H1 (cell line): ENCODE data around the gene CCNL2.

Experiments used
- CHD2 ChIP-seq: IDR thresholded peaks from 2 replicates; pipeline ENCODE4 v1.6.1; 2012; ENCODE audit warnings: low read length, improper control_type of control experiment
- EZH2 ChIP-seq: fragments of 200-600 bp; sonication (generic); IDR thresholded peaks from 2 replicates; pipeline ENCODE4 v1.7.1; 2012; ENCODE audit warnings: low read depth, mild to moderate bottlenecking, moderate library complexity, low read length, inconsistent platforms; ENCODE audit not compliant: severe bottlenecking
- HDAC2 ChIP-seq, 2 experiments: fragments of 300-600 bp in 1 of 2; sonication (generic) in 1 of 2; IDR thresholded peaks; 2 replicates each; pipeline ENCODE4 v1.6.1; 2011 to 2012; ENCODE audit warnings: low read depth in 2 of 2, low read length in 2 of 2, mild to moderate bottlenecking in 2 of 2, moderate library complexity in 2 of 2, borderline replicate concordance in 1 of 2, inconsistent platforms in 1 of 2
- JUN ChIP-seq: IDR thresholded peaks from 2 replicates; pipeline ENCODE4 v1.6.1; 2011; ENCODE audit warnings: low read depth, mild to moderate bottlenecking, improper control_type of control experiment, low read length
- PHF8 ChIP-seq: fragments of 200-600 bp; sonication (generic); conservative IDR thresholded peaks from 2 replicates; pipeline ENCODE4 v1.7.1; 2012; ENCODE audit warnings: low read depth, mild to moderate bottlenecking, inconsistent platforms, low read length, moderate library complexity
- POLR2A ChIP-seq, 2 experiments: IDR thresholded peaks; 1 replicate in 1 of 2; 2 replicates in 1 of 2; pipeline ENCODE4 v1.6.1; 2011; ENCODE audit warnings: low read depth in 2 of 2, low read length in 2 of 2, mild to moderate bottlenecking in 2 of 2; ENCODE audit errors: control extremely low read depth in 1 of 2
- POLR2AphosphoS5 ChIP-seq: IDR thresholded peaks from 2 replicates; pipeline ENCODE4 v1.6.1; 2011; ENCODE audit warnings: low read depth, low read length
- RAD21 ChIP-seq, 2 experiments: IDR thresholded peaks in 1 of 2; conservative IDR thresholded peaks in 1 of 2; 2 replicates each; pipeline ENCODE4 v1.6.1; 2011; ENCODE audit warnings: low read depth in 2 of 2, low read length in 2 of 2, improper control_type of control experiment in 1 of 2, inconsistent platforms in 1 of 2, mild to moderate bottlenecking in 1 of 2, moderate library complexity in 1 of 2
- RFX5 ChIP-seq: IDR thresholded peaks from 2 replicates; pipeline ENCODE4 v1.6.1; 2011; ENCODE audit warnings: low read depth, low read length, improper control_type of control experiment, borderline replicate concordance
- TAF1 ChIP-seq: IDR thresholded peaks from 2 replicates; pipeline ENCODE4 v1.6.1; 2011; ENCODE audit warnings: mild to moderate bottlenecking, low read depth, low read length
- ZNF274 ChIP-seq: IDR thresholded peaks from 2 replicates; pipeline ENCODE4 v1.7.0; 2012; ENCODE audit warnings: low read length, borderline replicate concordance; ENCODE audit errors: extremely low read depth
- TF ChIP-seq, protein P1 (sequence below), 3 experiments: IDR thresholded peaks; 1 replicate in 2 of 3; 2 replicates in 1 of 3; pipeline versions ENCODE4 v1.5.1 to v1.6.1; 2011; ENCODE audit warnings: low read length in 3 of 3, mild to moderate bottlenecking in 3 of 3, inconsistent platforms in 2 of 3, low read depth in 1 of 3, moderate library complexity in 1 of 3; ENCODE audit not compliant: insufficient read depth in 1 of 3; ENCODE audit errors: control extremely low read depth in 1 of 3
- TF ChIP-seq, protein P2 (sequence below): IDR thresholded peaks from 2 replicates; pipeline ENCODE4 v1.6.1; 2011; ENCODE audit warnings: low read depth, mild to moderate bottlenecking, low read length; ENCODE audit not compliant: insufficient read depth

DNA sequence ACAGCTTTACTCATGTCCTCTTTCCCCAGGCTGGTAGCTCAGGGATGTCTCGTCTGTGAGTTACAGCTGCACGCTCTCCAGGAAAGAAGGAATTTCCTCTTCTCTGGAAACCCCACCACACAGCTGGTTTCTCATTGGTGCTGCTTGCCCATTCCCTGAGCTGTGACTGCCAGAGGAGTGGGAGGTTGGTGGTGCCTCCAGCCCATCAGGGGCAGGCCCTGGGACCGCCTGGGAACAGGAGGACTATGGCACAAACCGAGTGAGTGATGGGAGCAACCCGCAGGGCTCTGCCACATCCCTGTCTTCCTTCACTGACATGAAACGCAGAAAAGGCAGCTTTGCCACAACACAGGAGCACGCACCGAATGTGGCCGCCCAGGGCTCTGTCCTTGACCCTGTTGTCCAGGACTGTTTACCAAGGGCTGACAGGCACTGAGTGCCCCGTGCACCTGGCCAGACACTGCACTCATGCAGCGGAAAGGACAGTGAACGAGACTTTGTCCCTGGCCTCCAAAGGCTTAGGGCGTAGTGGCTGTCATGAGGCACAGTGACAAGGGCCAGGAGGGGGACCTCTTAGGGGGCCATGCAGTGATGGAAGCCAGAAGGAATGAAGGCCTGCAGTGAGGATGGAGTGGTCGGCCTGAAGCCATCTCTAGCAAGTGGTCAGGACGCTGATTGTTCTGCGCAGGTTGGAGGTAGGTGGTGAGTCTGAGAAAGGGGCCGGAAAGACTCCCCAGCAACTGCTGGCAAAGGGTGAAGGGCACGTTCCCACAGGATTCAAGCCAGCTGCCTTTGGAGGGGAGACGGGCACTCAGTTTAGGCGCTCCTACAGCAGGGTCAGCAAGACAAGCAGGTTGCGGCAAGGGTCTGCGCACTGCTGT is 1.7 kb upstream of the CCNL2 start:
- TF ChIP-seq, protein P1, sequence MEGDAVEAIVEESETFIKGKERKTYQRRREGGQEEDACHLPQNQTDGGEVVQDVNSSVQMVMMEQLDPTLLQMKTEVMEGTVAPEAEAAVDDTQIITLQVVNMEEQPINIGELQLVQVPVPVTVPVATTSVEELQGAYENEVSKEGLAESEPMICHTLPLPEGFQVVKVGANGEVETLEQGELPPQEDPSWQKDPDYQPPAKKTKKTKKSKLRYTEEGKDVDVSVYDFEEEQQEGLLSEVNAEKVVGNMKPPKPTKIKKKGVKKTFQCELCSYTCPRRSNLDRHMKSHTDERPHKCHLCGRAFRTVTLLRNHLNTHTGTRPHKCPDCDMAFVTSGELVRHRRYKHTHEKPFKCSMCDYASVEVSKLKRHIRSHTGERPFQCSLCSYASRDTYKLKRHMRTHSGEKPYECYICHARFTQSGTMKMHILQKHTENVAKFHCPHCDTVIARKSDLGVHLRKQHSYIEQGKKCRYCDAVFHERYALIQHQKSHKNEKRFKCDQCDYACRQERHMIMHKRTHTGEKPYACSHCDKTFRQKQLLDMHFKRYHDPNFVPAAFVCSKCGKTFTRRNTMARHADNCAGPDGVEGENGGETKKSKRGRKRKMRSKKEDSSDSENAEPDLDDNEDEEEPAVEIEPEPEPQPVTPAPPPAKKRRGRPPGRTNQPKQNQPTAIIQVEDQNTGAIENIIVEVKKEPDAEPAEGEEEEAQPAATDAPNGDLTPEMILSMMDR (IDR thresholded peaks at IDR 0.05; ENCODE audit: control extremely low read depth in 1 of 3, insufficient read depth in 1 of 3, low read depth in 1 of 3, low read length in 3 of 3) = no peak
- TF ChIP-seq HDAC2 (IDR thresholded peaks at IDR 0.05; ENCODE audit: borderline replicate concordance in 1 of 2, low read depth in 2 of 2, low read length in 2 of 2) (no peak), RAD21 (IDR thresholded peaks at IDR 0.05 in 1 of 2, conservative IDR thresholded peaks at IDR 0.05 in 1 of 2; ENCODE audit: low read depth in 2 of 2, low read length in 2 of 2) (no peak), PHF8 (no peak), POLR2AphosphoS5 (no peak; the same call in 1 of the 2 replicates), POLR2A (IDR thresholded peaks at IDR 0.05; ENCODE audit: control extremely low read depth in 1 of 2, low read depth in 2 of 2, low read length in 2 of 2) (no peak), JUN (no peak), CHD2 (no peak), EZH2 (no peak), TAF1 (no peak), ZNF274 (no peak), RFX5 (no peak)
- TF ChIP-seq, protein P2, sequence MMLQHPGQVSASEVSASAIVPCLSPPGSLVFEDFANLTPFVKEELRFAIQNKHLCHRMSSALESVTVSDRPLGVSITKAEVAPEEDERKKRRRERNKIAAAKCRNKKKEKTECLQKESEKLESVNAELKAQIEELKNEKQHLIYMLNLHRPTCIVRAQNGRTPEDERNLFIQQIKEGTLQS = no peak
